ENCODE data around the gene HOXA6. TPM values are rescaled to one million over a fixed set of nuclear protein-coding genes. Genes with fewer than 3 reads are reported as not detected.
A peak's percentile ranks its signal among the peaks of the same experiment; 100 is the strongest.

HOXA6 gene
- total RNA-seq, 1 experiment from 2014 or later, result not detected

- ChIA-PET CTCF (interaction anchor here (0.8 to 3.7 kb wide), 4 partner anchors 8 to 19 kb away, joined by 3 to 22 read pairs (median 4); no protein-coding TSS in a partner anchor), POLR2A (no interaction called here)
- ATAC-seq, result peak; percentile 40
- Mint-ChIP-seq H3K4me3 (no peak overlapping the region), H3K4me1 (peaks cover 19% of the 10 kb centered on the region), H3K36me3 (0 out of 2 replicates have a peak, but pooled peaks cover 2% of the 10 kb centered on the region), H3K9me3 (no peaks in the 10 kb centered on the region), H3K27me3 (ENCODE audit: low read depth) (peaks cover 99% of the 10 kb centered on the region), H3K27ac (no peak overlapping the region)
- TF ChIP-seq, protein P1, sequence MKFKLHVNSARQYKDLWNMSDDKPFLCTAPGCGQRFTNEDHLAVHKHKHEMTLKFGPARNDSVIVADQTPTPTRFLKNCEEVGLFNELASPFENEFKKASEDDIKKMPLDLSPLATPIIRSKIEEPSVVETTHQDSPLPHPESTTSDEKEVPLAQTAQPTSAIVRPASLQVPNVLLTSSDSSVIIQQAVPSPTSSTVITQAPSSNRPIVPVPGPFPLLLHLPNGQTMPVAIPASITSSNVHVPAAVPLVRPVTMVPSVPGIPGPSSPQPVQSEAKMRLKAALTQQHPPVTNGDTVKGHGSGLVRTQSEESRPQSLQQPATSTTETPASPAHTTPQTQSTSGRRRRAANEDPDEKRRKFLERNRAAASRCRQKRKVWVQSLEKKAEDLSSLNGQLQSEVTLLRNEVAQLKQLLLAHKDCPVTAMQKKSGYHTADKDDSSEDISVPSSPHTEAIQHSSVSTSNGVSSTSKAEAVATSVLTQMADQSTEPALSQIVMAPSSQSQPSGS (CRISPR knock-in tag; IDR thresholded peaks at IDR 0.05; ENCODE audit: borderline replicate concordance, low read depth), result no peak
- no peak for TF ChIP-seq SMAD4 (CRISPR knock-in tag; IDR thresholded peaks at IDR 0.05)
- no peak for TF ChIP-seq JUN (CRISPR knock-in tag; IDR thresholded peaks at IDR 0.05)
- TF ChIP-seq ZNF416 (CRISPR knock-in tag; IDR thresholded peaks at IDR 0.05), result no peak
- no peak for TF ChIP-seq GRHL2 (CRISPR knock-in tag; IDR thresholded peaks at IDR 0.05; ENCODE audit: insufficient replicate concordance, severe bottlenecking)
- no peak for TF ChIP-seq ZNF219 (CRISPR knock-in tag; IDR thresholded peaks at IDR 0.05; ENCODE audit: borderline replicate concordance)
- TF ChIP-seq FOXJ3 (CRISPR knock-in tag; IDR thresholded peaks at IDR 0.05; ENCODE audit: borderline replicate concordance), result no peak
- TF ChIP-seq, protein P2, sequence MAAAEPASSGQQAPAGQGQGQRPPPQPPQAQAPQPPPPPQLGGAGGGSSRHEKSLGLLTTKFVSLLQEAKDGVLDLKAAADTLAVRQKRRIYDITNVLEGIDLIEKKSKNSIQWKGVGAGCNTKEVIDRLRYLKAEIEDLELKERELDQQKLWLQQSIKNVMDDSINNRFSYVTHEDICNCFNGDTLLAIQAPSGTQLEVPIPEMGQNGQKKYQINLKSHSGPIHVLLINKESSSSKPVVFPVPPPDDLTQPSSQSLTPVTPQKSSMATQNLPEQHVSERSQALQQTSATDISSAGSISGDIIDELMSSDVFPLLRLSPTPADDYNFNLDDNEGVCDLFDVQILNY (CRISPR knock-in tag; IDR thresholded peaks at IDR 0.05), result no peak
- TF ChIP-seq SOX15 (CRISPR knock-in tag; IDR thresholded peaks at IDR 0.05), result no peak
- TF ChIP-seq, protein P3, sequence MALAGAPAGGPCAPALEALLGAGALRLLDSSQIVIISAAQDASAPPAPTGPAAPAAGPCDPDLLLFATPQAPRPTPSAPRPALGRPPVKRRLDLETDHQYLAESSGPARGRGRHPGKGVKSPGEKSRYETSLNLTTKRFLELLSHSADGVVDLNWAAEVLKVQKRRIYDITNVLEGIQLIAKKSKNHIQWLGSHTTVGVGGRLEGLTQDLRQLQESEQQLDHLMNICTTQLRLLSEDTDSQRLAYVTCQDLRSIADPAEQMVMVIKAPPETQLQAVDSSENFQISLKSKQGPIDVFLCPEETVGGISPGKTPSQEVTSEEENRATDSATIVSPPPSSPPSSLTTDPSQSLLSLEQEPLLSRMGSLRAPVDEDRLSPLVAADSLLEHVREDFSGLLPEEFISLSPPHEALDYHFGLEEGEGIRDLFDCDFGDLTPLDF (CRISPR knock-in tag; IDR thresholded peaks at IDR 0.05), result no peak
- TF ChIP-seq MXD4 (CRISPR knock-in tag; IDR thresholded peaks at IDR 0.05; ENCODE audit: borderline replicate concordance), result no peak
- no peak for TF ChIP-seq ZNF671 (CRISPR knock-in tag; IDR thresholded peaks at IDR 0.05)
- TF ChIP-seq, protein P4, sequence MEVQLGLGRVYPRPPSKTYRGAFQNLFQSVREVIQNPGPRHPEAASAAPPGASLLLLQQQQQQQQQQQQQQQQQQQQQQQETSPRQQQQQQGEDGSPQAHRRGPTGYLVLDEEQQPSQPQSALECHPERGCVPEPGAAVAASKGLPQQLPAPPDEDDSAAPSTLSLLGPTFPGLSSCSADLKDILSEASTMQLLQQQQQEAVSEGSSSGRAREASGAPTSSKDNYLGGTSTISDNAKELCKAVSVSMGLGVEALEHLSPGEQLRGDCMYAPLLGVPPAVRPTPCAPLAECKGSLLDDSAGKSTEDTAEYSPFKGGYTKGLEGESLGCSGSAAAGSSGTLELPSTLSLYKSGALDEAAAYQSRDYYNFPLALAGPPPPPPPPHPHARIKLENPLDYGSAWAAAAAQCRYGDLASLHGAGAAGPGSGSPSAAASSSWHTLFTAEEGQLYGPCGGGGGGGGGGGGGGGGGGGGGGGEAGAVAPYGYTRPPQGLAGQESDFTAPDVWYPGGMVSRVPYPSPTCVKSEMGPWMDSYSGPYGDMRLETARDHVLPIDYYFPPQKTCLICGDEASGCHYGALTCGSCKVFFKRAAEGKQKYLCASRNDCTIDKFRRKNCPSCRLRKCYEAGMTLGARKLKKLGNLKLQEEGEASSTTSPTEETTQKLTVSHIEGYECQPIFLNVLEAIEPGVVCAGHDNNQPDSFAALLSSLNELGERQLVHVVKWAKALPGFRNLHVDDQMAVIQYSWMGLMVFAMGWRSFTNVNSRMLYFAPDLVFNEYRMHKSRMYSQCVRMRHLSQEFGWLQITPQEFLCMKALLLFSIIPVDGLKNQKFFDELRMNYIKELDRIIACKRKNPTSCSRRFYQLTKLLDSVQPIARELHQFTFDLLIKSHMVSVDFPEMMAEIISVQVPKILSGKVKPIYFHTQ (CRISPR knock-in tag; IDR thresholded peaks at IDR 0.05), result no peak
- TF ChIP-seq GABPB1 (CRISPR knock-in tag; IDR thresholded peaks at IDR 0.05), result no peak
- peak; percentile 64 for DNase-seq (ENCODE audit: low spot score)
These were observed 22.3 kb upstream of the HOXA6 start for GRCh38 chr7:27169658-27170425.

DNA sequence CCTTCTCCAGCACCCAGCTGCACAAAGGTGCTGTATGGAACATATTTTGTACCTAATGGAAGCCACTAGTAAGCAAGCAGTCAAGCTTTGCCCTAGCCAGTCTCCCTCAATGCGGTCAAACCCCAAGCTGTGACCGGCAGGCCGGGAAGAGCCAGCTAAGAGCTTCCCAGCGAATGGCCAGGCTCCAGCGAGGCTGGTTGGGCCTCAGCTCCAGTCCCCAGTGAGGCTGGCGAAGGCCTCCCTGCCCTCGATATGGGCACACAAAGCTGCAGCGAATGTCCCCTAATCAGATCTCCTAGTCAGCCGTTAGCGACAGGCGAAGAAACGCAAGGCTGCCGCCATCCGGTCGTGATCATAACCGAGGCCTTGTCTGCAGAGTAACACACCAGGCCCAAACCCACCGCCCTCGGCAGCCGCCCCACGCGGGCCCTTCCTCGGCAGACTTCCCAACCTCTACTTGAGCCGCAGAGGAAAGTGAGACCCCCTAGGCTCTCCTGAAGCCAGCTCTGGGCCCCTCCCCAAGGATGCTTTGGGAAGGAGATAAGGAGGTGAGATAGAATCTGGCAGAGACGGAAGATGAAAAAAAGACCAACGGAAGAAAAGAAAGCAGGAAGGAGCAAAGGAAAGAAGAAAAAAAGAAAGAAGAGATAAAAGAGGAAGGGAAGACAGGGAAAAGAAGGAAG, 20.8 kb upstream of the HOXA6 start:
- H3K36me3 Mint-ChIP-seq, result 0 out of 2 replicates have a peak, but pooled peaks cover 2% of the 10 kb centered on the region
- peaks cover 26% of the 10 kb centered on the region for H3K4me1 Mint-ChIP-seq
- H3K27me3 Mint-ChIP-seq (ENCODE audit: low read depth), result peaks cover 99% of the 10 kb centered on the region
- peak overlapping the region; percentile 13 for H3K4me3 Mint-ChIP-seq
- CTCF ChIA-PET, result interaction anchor here (3.7 kb wide), 1 partner anchor 11 kb away, joined by 22 read pairs; no protein-coding TSS in a partner anchor
- no peaks in the 10 kb centered on the region for H3K9me3 Mint-ChIP-seq
- ATAC-seq, result no peak
- POLR2A ChIA-PET, result no interaction called here
- DNase-seq (ENCODE audit: low spot score), result peak; percentile 35
- H3K27ac Mint-ChIP-seq, result no peak overlapping the region
- no peak for TF ChIP-seq TP53 (CRISPR knock-in tag; IDR thresholded peaks at IDR 0.05)
- no peak for TF ChIP-seq TEAD4 (CRISPR knock-in tag; IDR thresholded peaks at IDR 0.05)
- TF ChIP-seq NR2C2 (CRISPR knock-in tag; IDR thresholded peaks at IDR 0.05), result no peak
- TF ChIP-seq ZNF396 (CRISPR knock-in tag; IDR thresholded peaks at IDR 0.05; ENCODE audit: borderline replicate concordance), result no peak
- TF ChIP-seq, protein P5, sequence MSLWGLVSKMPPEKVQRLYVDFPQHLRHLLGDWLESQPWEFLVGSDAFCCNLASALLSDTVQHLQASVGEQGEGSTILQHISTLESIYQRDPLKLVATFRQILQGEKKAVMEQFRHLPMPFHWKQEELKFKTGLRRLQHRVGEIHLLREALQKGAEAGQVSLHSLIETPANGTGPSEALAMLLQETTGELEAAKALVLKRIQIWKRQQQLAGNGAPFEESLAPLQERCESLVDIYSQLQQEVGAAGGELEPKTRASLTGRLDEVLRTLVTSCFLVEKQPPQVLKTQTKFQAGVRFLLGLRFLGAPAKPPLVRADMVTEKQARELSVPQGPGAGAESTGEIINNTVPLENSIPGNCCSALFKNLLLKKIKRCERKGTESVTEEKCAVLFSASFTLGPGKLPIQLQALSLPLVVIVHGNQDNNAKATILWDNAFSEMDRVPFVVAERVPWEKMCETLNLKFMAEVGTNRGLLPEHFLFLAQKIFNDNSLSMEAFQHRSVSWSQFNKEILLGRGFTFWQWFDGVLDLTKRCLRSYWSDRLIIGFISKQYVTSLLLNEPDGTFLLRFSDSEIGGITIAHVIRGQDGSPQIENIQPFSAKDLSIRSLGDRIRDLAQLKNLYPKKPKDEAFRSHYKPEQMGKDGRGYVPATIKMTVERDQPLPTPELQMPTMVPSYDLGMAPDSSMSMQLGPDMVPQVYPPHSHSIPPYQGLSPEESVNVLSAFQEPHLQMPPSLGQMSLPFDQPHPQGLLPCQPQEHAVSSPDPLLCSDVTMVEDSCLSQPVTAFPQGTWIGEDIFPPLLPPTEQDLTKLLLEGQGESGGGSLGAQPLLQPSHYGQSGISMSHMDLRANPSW (CRISPR knock-in tag; conservative IDR thresholded peaks at IDR 0.05; ENCODE audit: low read depth), result no peak
- TF ChIP-seq ZNF671 (CRISPR knock-in tag; IDR thresholded peaks at IDR 0.05), result no peak
- no peak for TF ChIP-seq MXD4 (CRISPR knock-in tag; IDR thresholded peaks at IDR 0.05; ENCODE audit: borderline replicate concordance)
- no peak for TF ChIP-seq TCF7 (CRISPR knock-in tag; IDR thresholded peaks at IDR 0.05; ENCODE audit: low read depth)
- TF ChIP-seq KAT7 (CRISPR knock-in tag; IDR thresholded peaks at IDR 0.05; ENCODE audit: borderline replicate concordance), result no peak
- TF ChIP-seq ZNF281 (CRISPR knock-in tag; IDR thresholded peaks at IDR 0.05), result no peak
